Rectal smooth muscle tissue (tissue), 1 donor: ENCODE results near the gene ZHX3.

ENCODE experiments used
- H3K27ac ChIP-seq: one replicate; pipeline ENCODE4 v1.7.0; 2013; ENCODE audit warnings: low read depth, low read length, inconsistent platforms
- H3K27me3 ChIP-seq: one replicate; pipeline ENCODE4 v1.7.0; 2013; ENCODE audit warnings: low read length; ENCODE audit not compliant: control insufficient read depth, insufficient read depth
- H3K36me3 ChIP-seq: one replicate; pipeline ENCODE4 v1.7.0; 2013; ENCODE audit warnings: low read length; ENCODE audit not compliant: control insufficient read depth, insufficient read depth
- H3K4me1 ChIP-seq: one replicate; pipeline ENCODE4 v1.7.0; 2013; ENCODE audit warnings: low read length; ENCODE audit not compliant: control insufficient read depth, insufficient read depth
- H3K4me3 ChIP-seq: one replicate; pipeline ENCODE4 v1.7.0; 2013; ENCODE audit warnings: low read length
- H3K9ac ChIP-seq: one replicate; pipeline ENCODE4 v1.7.0; 2013; ENCODE audit warnings: low read length

ZHX3 gene

DNA sequence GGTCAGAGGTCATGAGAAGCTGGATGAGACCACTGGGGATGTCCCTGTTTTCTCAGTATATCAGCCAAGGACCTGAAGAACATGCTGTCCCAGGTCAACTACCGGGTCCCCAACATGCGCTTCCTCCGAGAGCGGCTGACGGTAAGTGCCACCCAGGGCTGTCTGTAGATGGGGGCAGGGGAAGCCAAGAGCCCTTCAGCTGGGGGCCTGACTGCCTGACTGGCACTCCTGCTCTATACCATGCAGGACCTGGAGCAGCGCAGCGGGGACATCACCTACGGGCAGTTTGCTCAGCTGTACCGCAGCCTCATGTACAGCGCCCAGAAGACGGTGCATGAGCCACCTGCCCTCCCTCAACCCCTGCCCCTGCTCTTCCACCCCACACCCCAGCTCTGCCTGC is 155.1 kb downstream of the ZHX3 start:
- no peak overlapping the region for H3K4me3 ChIP-seq
- H3K9ac ChIP-seq: no peak overlapping the region
- H3K36me3 ChIP-seq: peaks cover 42% of the 10 kb centered on the region
- H3K27ac ChIP-seq: no peak overlapping the region
- no peaks in the 10 kb centered on the region for H3K4me1 ChIP-seq
- no peaks in the 10 kb centered on the region for H3K27me3 ChIP-seq

- Histone ChIP-seq H3K27ac (no peak overlapping the region), H3K27me3 (no peaks in the 10 kb centered on the region), H3K36me3 (peaks cover 38% of the 10 kb centered on the region), H3K4me3 (no peak overlapping the region), H3K9ac (no peak overlapping the region), H3K4me1 (no peaks in the 10 kb centered on the region)
These were observed 155.6 kb downstream of the ZHX3 start for GRCh38 chr20:41161886-41162285.

DNA sequence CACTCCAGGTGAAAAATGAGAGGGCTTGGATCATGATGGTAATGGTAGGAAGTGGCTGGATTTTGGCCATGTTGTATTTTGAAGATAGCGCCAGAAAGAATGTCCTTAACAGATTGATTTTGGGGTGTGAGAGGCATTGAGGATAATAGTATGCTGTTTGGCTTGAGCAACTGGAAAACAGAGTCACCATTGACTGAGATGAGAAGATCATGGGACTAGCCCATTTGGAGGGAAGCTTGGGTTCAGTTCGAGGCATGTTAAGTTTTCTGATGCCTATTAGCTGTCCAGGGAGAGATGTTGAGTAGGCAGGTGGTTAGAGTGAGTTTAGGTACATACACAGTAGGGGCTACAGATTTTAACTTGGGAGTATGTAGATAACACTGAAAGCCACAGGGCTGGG is 156.8 kb downstream of the ZHX3 start:
- H3K9ac ChIP-seq: no peak overlapping the region
- no peaks in the 10 kb centered on the region for H3K27me3 ChIP-seq
- no peak overlapping the region for H3K4me3 ChIP-seq
- peaks cover 28% of the 10 kb centered on the region for H3K36me3 ChIP-seq
- no peak overlapping the region for H3K27ac ChIP-seq
- no peaks in the 10 kb centered on the region for H3K4me1 ChIP-seq

DNA sequence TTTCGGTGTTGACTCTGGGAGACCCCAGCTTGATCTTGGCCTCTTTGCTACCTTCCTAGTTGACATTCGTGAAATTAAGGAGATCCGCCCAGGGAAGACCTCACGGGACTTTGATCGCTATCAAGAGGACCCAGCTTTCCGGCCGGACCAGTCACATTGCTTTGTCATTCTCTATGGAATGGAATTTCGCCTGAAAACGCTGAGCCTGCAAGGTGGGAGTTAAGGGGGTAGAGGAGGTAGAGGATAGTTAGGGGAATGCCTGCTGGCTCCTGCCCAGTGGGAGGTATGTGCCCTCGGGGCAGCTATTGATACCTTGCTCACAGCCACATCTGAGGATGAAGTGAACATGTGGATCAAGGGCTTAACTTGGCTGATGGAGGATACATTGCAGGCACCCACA is 158.0 kb downstream of the ZHX3 start:
- H3K4me1 ChIP-seq: no peaks in the 10 kb centered on the region
- H3K9ac ChIP-seq: no peak overlapping the region
- no peak overlapping the region for H3K4me3 ChIP-seq
- peaks cover 17% of the 10 kb centered on the region for H3K36me3 ChIP-seq
- H3K27me3 ChIP-seq: no peaks in the 10 kb centered on the region
- H3K27ac ChIP-seq: no peak overlapping the region

- H3K27ac ChIP-seq: no peak overlapping the region
- no peak overlapping the region for H3K9ac ChIP-seq
- peaks cover 4% of the 10 kb centered on the region for H3K36me3 ChIP-seq
These were observed 159.4 kb downstream of the ZHX3 start for GRCh38 chr20:41158082-41158625.

DNA sequence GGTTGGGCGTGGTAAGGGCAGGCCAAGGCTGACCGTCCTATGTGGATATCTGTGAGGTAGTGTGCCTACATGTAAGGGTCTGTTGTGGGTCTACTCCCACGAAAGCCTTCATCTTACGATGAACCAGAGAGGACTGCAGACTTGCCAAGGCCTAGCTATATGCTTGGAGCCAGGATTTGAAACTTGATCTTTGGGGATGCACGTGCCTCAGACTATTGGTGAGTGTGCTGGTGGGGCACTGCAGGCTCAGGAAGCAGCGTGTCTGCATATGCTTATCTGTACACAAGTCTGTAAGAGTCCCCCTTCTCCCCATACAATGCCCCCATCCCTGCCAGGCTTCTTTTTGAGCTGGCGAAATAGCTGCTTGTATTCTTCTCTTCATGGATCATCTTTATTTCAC is 162.3 kb downstream of the ZHX3 start:
- Histone ChIP-seq H3K27me3 (no peaks in the 10 kb centered on the region), H3K9ac (no peak overlapping the region), H3K36me3 (no peaks in the 10 kb centered on the region), H3K4me3 (no peak overlapping the region), H3K4me1 (no peaks in the 10 kb centered on the region), H3K27ac (no peak overlapping the region)

More at GRCh38 chr20:41158082-41158625, 159.4 kb downstream of the ZHX3 start:
- no peak overlapping the region for H3K4me3 ChIP-seq
- no peaks in the 10 kb centered on the region for H3K4me1 ChIP-seq
- H3K27me3 ChIP-seq: no peaks in the 10 kb centered on the region

DNA sequence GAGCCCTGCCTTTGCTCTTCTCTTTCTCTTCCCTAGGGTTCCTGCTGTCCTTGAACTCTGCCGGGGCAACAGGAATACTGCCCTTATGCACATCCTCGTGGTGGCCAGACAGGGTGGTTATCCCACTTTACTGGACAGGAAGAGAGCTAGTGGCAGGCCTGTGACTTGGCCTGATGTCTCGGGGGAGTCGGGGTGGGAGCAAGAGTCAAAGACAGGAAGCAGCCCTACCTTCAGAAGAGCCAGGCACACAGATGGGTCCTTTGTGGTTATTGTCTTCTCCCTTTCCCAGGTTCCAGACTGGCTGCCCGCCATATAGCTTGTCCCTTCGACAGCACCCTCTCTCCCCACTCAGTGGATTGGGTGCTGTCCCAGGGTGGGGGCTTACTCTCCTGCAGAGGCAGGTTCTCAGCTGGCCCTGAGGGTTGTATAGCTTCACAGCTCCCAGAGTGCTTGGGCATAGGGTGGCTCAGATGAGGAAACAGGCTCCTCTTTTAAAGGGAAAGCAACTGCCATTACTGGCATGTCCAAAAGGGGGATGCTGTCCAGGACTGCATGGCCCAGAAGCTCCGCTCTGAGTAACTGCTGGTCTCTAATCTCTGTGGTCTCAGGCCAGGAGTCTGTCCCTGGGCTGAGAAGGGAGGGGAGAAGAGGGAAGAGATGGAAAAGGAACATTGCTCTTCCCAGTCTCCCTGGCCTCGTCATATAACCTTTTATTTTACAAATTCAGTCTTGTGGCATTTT is 162.9 kb downstream of the ZHX3 start:
- Histone ChIP-seq H3K4me1 (no peaks in the 10 kb centered on the region), H3K27me3 (no peaks in the 10 kb centered on the region), H3K36me3 (no peaks in the 10 kb centered on the region), H3K9ac (no peak overlapping the region), H3K27ac (no peak overlapping the region), H3K4me3 (no peak overlapping the region)

GRCh38 chr20:41152108-41152757 is 165.3 kb downstream of the ZHX3 start:
- Histone ChIP-seq H3K36me3 (no peaks in the 10 kb centered on the region), H3K27me3 (no peaks in the 10 kb centered on the region), H3K4me3 (no peak overlapping the region), H3K27ac (no peak overlapping the region), H3K9ac (no peak overlapping the region), H3K4me1 (no peaks in the 10 kb centered on the region)

DNA sequence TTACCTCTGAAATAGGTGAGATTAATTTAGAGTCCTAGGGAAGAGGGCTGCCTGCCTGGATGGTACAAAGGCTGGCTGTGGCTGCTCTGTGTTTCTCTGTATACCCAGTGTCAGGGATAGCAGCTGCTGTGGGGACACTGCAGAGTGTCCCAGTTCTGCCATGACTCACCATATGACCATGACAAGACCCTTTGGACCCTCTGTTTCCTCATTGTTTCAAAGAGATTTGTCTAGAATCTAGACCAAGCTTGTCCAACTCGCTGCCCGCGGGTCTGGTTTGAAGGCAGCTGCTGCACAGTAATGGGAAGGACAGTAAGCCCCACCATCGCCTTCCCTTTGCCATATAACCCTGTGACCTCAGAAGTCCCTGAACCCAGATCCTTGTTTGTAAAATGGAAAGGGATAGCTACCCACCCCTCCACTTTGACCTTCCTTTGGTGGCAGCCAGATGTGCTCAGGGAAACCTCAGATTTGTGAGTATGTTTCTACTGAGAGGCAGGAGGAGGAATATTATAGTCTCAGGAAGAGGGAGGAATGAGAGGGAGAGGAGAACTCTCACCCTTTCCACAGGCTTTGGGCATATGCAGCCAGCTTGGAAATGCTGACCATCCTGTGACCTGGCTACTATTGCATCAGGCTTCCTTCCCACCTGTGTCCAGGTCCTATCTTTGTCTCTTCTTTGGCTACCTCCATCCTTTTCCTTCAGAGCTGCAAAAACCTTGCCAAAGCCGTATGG is 166.2 kb downstream of the ZHX3 start:
- Histone ChIP-seq H3K4me1 (peaks cover 2% of the 10 kb centered on the region), H3K4me3 (no peak overlapping the region), H3K27me3 (no peaks in the 10 kb centered on the region), H3K36me3 (no peaks in the 10 kb centered on the region), H3K9ac (no peak overlapping the region), H3K27ac (no peak overlapping the region)

DNA sequence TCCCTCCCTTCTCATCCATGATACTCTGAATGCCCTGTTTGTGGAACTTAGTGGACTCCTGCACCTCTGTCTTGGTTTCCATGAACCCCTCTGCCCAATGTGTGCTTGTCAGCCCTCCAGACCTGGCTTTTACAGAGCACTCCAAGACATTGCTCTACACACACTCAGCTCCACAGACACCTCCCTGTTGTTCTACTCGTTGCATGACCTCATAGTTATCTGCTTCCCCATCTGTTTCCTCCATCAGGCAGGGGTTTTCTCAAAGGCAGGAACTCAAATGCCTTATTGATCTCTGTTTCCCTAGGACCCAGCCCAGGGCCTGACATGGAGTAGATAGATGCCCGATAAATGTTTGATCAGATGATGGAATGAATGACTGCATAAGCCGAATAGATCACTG is 166.9 kb downstream of the ZHX3 start:
- Histone ChIP-seq H3K36me3 (no peaks in the 10 kb centered on the region), H3K27ac (no peak overlapping the region), H3K9ac (no peak overlapping the region), H3K27me3 (no peaks in the 10 kb centered on the region), H3K4me3 (no peak overlapping the region), H3K4me1 (peaks cover 8% of the 10 kb centered on the region)

DNA sequence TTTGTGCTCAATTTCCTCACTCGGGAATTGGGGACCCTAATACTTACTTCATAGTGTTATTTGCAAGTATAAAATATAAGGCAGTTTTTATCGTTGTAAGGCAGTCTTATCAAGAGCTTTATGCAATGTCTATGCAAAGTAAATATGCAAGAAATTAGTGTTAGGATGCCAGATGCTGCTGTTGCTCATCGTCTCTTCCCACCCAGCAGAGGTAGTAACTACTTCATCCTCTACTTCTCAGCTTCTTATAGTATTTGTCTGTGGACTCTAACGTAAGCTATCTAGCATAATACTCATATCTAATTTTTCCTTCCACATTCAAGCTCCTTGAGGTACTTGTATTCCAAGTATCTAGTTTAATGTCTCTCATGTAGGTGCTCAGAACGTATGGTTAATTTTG is 168.6 kb downstream of the ZHX3 start:
- Histone ChIP-seq H3K4me1 (peaks cover 10% of the 10 kb centered on the region), H3K9ac (no peak overlapping the region), H3K36me3 (no peaks in the 10 kb centered on the region), H3K27me3 (no peaks in the 10 kb centered on the region), H3K27ac (no peak overlapping the region), H3K4me3 (no peak overlapping the region)

DNA sequence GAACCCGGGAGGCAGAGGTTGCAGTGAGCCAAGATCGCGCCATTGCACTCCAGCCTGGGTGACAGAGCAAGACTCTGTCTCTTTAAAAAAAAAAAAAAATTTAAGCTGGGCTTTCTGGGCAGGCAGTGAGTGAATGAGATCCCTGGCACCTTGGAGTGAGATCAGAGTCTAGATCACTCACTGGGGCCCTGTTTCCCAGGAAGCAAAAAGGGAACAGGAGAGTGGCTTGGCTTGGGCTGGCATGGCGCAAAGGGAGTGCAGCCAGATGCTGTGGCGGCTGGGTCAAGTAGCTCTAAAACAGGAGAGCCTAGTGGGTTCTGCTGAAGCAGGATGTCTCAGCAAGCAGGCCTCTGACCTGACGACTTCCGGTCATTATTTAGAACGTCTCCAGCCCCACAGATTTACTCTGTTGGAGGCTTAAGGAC is 169.8 kb downstream of the ZHX3 start:
- Histone ChIP-seq H3K9ac (no peak overlapping the region), H3K27me3 (no peaks in the 10 kb centered on the region), H3K4me1 (peaks cover 10% of the 10 kb centered on the region), H3K4me3 (no peak overlapping the region), H3K27ac (no peak overlapping the region), H3K36me3 (no peaks in the 10 kb centered on the region)
